GM04503 (cell line): ENCODE data around the gene SLC25A19.
"Not testable (repeated sequence)": the region's sequence is repeated elsewhere in the genome, so short reads cannot be mapped to it uniquely, and the experiment has no call there.

Experiments
- DNase-seq: peaks from one replicate; pipeline ENCODE4 v3.0.0-alpha.2; 2012; ENCODE audit warnings: low read depth

Gene SLC25A19

DNA sequence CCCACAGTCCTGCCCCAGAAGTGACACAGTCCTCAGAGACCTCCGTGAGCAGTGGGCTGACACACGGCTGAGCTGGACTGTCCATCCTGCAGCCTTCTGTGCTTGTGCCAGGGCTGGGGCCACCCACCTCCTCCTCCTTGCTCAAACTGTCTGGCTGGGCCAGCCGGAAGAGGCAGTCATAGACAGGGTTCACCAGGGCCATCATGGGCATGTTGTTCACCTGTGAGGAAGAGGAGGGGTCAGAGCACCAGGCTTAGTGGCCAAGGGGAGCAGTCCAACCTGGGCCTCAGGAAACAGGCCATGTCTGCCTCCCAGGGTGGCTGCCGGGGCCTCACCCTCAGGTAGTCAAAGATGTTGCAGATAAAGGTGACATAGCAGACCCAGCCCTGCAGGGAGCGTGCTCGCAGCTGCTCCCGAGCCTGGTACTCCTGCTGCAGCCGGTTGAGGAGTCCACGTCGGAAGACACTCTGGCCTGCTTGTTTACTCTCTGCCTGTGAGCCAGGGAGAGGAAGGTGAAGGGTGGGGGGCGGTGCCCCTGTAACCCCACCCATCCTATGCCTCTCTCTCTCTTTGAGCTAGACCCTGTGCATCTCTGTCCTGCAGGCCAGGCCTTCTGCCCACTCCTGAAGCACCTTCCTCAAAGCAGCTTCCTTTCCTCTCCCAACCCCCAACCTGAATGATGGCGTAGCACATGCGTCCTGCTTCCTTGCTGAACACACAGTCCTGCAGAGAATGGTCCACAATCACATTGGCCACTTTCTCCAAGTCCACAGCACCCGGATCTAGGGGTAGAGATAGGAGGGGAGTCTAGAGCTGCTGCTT is 21.6 kb downstream of the SLC25A19 start:
- DNase-seq: no peak

GRCh38 chr17:75267153-75267410 is 22.2 kb downstream of the SLC25A19 start:
- DNase-seq: no peak

DNA sequence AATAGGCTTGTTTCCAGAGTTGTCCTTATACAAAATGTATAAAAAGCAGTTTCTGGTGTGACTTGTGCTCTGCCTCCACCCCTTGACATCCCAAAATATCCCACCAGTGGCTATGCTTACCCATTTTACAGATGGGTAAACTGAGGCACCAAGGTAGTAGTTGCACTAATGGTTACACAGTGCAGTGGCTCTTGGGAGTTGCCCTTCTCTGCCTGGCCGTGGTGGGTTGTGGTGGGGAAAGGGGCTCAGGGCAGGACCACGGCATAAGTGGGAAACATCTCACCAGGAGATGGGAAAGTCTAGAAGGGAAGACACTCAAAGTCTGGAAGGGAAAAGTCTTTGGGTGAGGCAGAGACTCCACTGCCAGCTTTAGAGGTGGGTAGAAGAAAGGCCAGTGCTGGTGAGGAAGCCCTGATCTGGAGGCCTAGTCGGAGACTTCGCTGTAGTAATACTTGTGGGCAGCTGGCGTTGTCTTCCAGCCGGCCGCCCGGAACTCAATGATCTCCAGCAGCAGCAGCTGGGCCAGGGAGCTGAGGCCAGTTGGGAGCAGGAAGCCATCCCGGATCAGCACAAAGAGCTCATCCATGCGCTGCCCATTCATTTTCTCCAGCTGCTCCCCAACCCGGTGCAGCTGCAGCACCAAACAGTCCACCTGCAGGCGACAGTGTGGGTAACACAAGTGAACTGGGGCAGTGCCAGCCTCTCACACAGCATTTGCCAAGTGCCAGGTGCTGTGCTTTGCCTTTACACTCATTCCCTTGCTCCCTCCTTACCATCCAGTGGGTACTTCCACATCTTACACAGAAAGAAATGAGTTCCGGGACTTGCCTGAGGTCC is 22.7 kb downstream of the SLC25A19 start:
- no peak for DNase-seq

DNA sequence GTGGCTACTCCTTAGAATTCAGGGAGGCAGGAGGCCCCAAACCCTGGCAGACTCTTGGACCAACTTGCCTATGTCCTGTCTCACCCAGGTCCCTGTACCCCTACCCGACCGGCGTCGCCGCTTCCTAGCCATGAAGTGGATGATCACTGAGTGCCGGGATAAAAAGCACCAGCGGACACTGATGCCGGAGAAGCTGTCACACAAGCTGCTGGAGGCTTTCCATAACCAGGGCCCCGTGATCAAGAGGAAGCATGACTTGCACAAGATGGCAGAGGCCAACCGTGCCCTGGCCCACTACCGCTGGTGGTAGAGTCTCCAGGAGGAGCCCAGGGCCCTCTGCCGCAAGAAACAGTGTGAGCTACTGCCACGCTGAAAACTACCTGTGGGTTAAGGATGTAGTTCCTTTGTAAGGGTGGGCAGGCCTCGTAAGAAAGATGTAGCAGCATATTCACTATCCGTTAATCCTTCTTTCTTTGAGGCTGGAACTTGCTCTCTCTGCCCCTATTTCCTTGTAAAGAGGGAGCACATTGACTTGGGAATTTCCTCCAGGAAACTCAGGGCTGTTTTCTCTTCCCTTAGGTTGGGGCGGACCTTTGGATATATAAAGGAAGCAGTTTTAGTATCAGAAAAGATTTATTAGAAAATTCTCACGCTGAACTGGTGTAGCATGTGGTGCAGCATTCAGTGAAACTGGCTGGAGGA is 23.5 kb downstream of the SLC25A19 start:
- DNase-seq: no peak

DNA sequence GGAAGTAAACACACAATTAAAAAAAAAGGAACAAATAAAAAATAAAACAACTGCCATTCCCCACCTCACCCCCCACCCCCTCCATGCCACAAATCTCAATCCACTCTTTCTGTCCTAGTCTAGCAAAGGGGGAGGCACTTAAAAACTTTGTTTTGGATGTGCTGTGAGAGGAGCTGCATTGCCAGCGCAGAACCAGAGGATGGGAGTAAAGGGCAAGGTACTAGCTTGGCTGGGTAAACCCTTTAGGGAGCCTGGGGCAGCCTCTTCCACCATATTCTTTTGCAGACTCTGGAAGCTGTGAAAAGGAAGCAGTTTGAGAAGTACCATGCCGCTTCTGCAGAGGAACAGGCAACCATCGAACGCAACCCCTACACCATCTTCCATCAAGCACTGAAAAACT is 26.2 kb downstream of the SLC25A19 start:
- DNase-seq: no peak

DNA sequence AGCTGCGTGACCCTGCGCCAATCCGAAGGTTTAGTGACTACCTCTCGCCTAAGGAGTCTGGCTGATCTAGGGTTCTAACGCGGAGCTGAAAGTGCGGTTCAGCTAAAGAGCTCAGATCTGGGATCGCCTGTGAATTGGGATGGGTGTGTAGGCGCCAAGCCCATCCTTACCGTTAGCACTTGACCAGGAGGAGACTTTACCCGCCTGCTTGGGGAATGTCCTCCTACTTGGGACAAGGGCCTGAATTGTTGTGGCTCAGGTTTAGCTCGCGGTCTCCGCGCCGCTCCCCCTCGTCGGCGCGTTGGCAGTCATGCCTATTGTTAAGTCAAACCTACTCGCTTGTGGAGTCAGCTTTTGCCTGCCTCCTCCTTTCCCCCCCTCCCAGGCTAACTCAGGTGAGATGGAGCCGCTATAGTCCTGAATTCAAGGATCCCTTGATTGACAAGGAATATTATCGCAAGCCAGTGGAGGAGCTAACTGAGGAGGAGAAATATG is 27.1 kb downstream of the SLC25A19 start:
- no peak for DNase-seq

DNA sequence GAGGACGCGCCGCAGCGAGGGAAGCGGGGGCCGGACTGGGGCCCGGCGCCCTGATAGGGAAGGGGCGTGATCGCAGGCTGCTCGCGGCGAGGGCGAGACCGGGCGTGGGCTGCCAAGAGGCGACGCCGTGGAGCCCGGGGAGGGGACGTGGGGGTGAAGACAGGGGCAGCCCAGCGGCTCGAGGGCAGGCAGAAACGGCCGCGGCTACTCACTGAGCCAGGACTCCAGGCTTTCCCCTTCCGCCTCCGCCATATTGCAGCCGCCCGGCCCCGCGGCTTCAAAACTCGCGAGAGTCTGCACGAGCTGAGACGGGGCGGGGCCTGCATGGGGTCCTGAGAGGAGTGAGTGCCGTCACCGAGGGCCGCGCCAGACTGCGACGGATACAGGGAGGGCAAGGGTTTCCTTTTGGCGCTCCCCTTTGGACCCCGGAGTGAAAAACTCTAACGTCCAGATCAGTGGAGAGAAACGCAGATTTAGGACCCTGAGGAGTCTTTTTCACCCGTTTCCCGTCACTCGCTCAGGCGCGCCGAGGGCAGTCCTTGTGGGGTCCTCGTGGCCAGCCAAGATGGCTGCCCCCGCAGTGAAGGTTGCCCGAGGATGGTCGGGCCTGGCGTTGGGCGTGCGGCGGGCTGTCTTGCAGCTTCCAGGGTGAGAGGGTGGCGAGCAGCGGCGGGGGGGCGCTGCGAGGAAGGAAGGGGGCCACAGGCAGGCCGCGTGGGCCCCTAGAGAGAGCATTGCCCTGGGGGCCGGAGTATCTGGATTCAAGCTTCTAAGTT is 27.7 kb downstream of the SLC25A19 start, which contains the start of the genes GGA3 and MRPS7:
TSS of gene GGA3 (minus strand) at position 271 of the 776 bp plus-strand sequence. CDS start at position 252, 19 bp downstream.
TSS of gene MRPS7 (plus strand) at position 544 of the 776 bp plus-strand sequence. CDS start at position 566, 22 bp downstream.
- no peak for DNase-seq

DNA sequence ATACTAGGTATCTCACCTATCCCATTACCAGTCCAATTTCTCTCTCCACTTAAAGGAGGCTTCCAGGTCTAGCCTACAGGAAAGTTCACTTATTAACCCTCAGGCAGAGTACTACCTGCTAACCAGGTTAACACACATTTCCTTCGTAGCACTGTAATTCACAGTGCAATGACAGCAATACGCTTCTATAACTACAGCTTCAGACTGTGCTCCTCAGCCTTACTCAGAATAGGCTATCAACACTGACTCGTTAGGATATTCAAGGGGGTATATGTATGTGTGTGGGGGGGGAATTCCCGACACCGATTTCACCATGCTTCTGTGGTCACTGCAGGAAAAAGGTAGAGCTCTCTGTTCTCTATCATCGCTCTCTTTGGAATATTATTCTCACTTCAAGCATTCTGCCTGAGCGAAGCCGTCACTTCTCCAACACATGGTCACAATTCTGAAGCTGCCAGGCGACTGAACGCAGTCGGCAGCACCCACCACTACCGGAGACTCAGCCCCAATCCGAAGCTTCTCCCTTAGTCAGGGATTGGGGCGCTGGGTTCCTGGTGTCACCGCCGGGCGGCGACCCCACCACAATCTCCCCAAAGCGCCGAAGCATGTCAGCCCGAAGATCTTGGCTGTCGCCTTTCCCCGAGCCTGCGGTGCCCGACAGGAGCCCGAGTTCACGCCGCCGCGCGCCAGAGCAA is 28.4 kb downstream of the SLC25A19 start:
- DNase-seq: no peak

DNA sequence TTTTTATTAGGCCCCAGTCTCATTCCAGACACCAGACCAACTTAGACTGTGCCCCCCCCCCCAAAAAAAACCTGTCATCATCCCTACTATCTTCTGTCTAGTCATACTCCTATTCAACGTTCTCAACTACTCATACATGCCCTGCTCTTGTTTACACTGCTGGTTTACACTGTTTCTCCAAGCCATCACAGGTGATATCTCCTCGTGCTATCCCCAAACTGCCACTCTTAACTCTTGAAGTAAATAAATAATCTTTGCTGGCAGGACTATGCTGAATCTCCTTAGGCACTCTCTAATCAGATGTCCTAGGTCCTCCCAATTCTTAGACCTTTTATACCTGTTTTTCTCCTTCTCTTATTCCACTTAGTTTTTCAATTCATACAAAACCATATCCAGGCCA is 32.0 kb downstream of the SLC25A19 start:
- DNase-seq: not testable (repeated sequence)

GRCh38 chr17:75255954-75256698 is 33.1 kb downstream of the SLC25A19 start:
- not testable (repeated sequence) for DNase-seq

DNA sequence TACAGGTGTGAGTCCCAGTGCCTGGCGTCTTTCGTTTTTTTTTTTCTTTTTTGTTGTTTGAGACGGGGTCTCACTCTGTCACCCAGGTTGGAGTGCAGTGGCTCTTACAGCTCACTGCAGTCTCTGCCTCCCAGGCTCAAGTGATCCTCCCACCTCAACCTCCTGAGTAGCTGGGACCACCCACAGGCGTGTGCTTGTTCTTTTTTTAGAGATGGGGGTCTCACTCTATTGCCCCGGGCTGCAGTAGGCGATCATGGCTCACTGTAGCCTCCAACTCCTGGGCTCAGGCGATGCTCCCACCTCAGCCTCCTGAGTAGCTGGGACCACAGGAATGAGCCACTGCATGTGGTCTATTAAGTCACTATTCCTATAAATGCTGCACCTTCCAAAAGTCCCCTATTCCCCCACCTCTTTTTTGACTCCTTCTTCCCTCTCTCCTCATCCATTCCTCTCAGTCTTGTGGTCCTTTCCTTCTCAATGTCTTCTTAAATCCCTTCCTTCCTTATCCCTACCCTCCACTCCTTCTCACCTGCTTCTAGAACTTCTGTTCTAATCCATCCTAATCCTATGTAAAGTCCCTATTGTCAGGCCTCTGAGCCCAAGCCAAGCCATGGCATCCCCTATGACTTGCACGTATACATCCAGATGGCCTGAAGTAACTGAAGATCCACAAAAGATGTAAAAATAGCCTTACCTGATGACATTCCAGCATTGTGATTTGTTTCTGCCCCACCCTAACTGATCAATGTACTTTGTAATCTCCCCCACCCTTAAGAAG is 37.0 kb downstream of the SLC25A19 start:
- no peak for DNase-seq

DNA sequence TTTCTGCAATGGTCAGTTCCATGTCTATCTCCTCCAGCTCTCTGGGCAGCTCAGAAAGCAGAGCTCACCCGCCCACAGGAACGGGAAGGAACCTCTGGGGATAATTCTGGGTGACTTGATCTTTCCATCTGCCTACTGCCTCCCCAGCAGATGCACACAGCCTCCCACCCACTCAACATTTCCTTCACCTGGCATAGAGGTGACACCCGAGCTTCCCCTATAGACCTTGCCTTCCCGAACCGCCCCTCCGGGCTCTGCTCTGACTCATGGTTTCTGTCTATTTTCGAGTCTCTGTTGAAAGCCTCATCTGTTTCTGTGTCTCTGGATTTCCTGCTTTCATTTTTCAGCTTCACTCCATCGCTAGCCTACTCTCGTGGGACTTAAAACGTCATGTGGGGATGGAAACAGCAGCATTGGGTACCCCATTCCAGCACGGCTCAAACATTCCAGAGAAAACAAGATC is 39.2 kb downstream of the SLC25A19 start:
- DNase-seq: no peak

GRCh38 chr17:75249564-75249963 is 39.7 kb downstream of the SLC25A19 start:
- DNase-seq: no peak

GRCh38 chr17:75246404-75246803 is 42.8 kb downstream of the SLC25A19 start:
- DNase-seq: no peak

- DNase-seq: no peak
Observed at GRCh38 chr17:75245011-75245410, 44.2 kb downstream of the SLC25A19 start.

DNA sequence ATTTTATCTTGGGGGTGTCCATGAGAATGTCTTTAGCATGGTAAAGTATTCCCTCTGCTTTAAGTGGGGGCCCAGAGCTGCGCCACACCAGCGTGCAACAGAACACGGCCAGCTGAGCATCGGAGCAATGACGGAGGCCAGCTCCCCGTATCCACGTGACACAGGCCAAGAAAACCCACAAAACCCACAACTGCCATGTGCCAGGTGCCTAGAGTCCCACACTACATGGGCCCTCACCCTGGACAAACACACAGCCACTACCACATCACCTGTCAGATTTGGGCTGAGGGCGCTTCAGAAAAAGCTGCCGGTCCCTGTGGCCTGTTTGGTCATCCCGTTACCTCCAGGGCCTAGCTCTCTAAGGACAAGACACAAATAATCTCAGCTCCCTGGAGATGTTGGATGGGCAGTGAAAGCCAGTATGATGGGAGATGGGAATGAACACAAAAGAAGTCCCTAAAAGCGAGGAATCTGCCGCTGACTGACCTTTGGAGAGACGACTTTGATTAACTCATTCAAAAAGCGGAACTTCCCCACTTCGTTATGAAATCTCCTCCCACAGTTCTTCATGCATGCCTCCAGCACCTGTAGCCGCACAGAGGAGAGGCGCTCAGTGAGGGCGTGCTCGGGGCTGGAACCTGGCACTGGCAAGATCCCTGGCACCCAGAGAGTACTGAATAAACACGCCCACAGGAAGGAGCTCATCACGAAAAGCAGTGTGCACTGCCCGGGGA is 44.9 kb downstream of the SLC25A19 start:
- DNase-seq: no peak

DNA sequence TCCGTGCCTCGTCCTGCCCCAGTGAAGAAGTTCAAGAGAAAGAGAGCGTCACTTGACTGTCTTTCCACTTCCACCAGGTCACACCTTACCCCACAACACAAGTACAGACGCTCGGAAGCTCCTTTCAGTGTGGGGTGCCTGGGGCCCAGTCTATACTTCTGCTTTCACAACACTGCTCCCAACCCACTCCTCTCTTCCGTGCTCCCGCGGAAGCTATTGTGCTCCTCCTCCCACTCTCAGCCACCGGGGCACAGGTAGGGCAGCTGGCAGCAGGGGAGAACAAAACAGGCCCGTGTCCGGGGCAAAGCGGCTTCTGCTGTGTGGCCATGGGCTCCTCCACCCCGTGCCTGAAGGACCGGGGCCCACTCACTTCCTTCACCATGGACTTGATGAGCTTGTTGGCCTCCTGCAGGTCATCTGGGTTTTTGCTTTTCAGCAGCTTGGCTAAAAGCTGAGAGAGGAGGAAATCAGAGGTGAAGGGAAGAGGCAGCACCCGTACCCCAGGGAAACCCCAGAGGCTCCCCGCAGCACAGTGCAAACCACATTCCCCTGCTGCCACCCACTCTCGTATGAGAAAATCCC is 46.7 kb downstream of the SLC25A19 start:
- DNase-seq: no peak

- DNase-seq: no peak
Observed at GRCh38 chr17:75241996-75242460, 47.2 kb downstream of the SLC25A19 start.
